Bronchial epithelial cell (primary cell): Measurements from ENCODE around the gene CCDC107. TPM values are rescaled to one million over a fixed set of nuclear protein-coding genes. Genes with fewer than 3 reads are reported as not detected.

Experiments
- DNase-seq: peaks from one replicate; pipeline ENCODE4 v3.0.0-alpha.2; 2010; ENCODE audit warnings: low read depth
- FAIRE-seq: peaks from 2 replicates; lab custom pipeline; 2011; peaks lifted over from hg19 to GRCh38; lab: Jason Lieb, UNC
- H3K27me3 ChIP-seq: 2 replicates; pipeline ENCODE4 v1.5.1; 2011; ENCODE audit warnings: low read length; ENCODE audit not compliant: control insufficient read depth, insufficient read depth
- H3K36me3 ChIP-seq: 2 replicates; pipeline ENCODE4 v1.5.1; 2011; ENCODE audit warnings: low read length; ENCODE audit not compliant: control insufficient read depth, insufficient read depth
- H3K4me3 ChIP-seq: 2 replicates; pipeline ENCODE4 v1.5.1; 2011; ENCODE audit warnings: mild to moderate bottlenecking, low read depth, low read length, control low read depth
- CTCF ChIP-seq: IDR thresholded peaks from 2 replicates; pipeline ENCODE4 v1.5.1; 2011; ENCODE audit warnings: mild to moderate bottlenecking, moderate library complexity, low read length, control low read depth, inconsistent platforms; ENCODE audit not compliant: insufficient read depth, severe bottlenecking
- total RNA-seq: library from RNA; depleted of rRNA; stranded (reverse); fragments of >200 nt; gene quantifications from 2 replicates; pipeline ENCODE4 v1.2.1, GENCODE V29; 2014

Gene CCDC107
- total RNA-seq, 1 donor from 2014 or later: 13.7 TPM

GRCh38 chr9:35687306-35687705, 29.2 kb downstream of the CCDC107 start:
- TF ChIP-seq CTCF: no peak
- no peak for FAIRE-seq

GRCh38 chr9:35687972-35688557, 30.0 kb downstream of the CCDC107 start:
- H3K27me3 ChIP-seq: no peaks in the 10 kb centered on the region
- H3K4me3 ChIP-seq: no peak overlapping the region
- DNase-seq: no peak
- TF ChIP-seq CTCF: no peak
- FAIRE-seq: no peak
- peaks cover 18% of the 10 kb centered on the region for H3K36me3 ChIP-seq

More at GRCh38 chr9:35687306-35687705, 29.2 kb downstream of the CCDC107 start:
- H3K4me3 ChIP-seq: no peak overlapping the region
- DNase-seq: no peak
- H3K36me3 ChIP-seq: peaks cover 20% of the 10 kb centered on the region
- H3K27me3 ChIP-seq: no peaks in the 10 kb centered on the region

GRCh38 chr9:35688558-35689541, 30.8 kb downstream of the CCDC107 start:
- Histone ChIP-seq H3K36me3 (peaks cover 14% of the 10 kb centered on the region), H3K27me3 (no peaks in the 10 kb centered on the region), H3K4me3 (peak overlapping the region; percentile 65)
- FAIRE-seq: no peak
- no peak for TF ChIP-seq CTCF
- DNase-seq: peak; percentile 89

- Histone ChIP-seq H3K4me3 (peak within 1 kb of the TSS; percentile 65), H3K27me3 (no peaks in the 10 kb centered on the region), H3K36me3 (peaks cover 12% of the 10 kb centered on the region)
- DNase-seq (no peak), FAIRE-seq (no peak)
- TF ChIP-seq CTCF: no peak
Measured at GRCh38 chr9:35689542-35690293, 31.6 kb downstream of the CCDC107 start, which contains the start of gene TPM2. Gene TPM2 (minus strand): TSS chr9:35689925. CDS start chr9:35689817, 108 bp downstream.

GRCh38 chr9:35690294-35690613, 32.2 kb downstream of the CCDC107 start:
- peak overlapping the region; percentile 65 for H3K4me3 ChIP-seq
- no peak for DNase-seq
- H3K36me3 ChIP-seq: peaks cover 10% of the 10 kb centered on the region
- TF ChIP-seq CTCF: no peak
- FAIRE-seq: no peak
- H3K27me3 ChIP-seq: no peaks in the 10 kb centered on the region
